Smooth muscle cell (in vitro differentiated cells): ENCODE data around the gene TRPM1. TPM values are rescaled to one million over a fixed set of nuclear protein-coding genes. Genes with fewer than 3 reads are reported as not detected.

Experiments
- DNase-seq: peaks from one replicate; lab custom pipeline; 2025; ENCODE audit not compliant: unreplicated experiment; lab: John Stamatoyannopoulos, UW
- H2AFZ ChIP-seq: fragments of 200-600 bp; sonication (generic); 2 replicates; pipeline ENCODE4 v1.6.0; 2016; ENCODE audit warnings: antibody characterized with exemption, low read depth, mild to moderate bottlenecking
- H3F3A ChIP-seq: fragments of 200-600 bp; sonication (generic); 2 replicates; pipeline ENCODE4 v1.6.0; 2017; ENCODE audit warnings: antibody characterized with exemption, low read depth
- H3K27ac ChIP-seq: fragments of 200-600 bp; sonication (generic); 2 replicates; pipeline ENCODE4 v1.5.1; 2016; ENCODE audit warnings: low read depth, mild to moderate bottlenecking
- H3K27me3 ChIP-seq: fragments of 200-600 bp; sonication (generic); 2 replicates; pipeline ENCODE4 v1.6.1; 2016; ENCODE audit warnings: low read depth, mild to moderate bottlenecking
- H3K36me3 ChIP-seq: fragments of 200-600 bp; sonication (generic); 2 replicates; pipeline ENCODE4 v1.5.1; 2016; ENCODE audit warnings: low read depth
- H3K4me1 ChIP-seq: fragments of 200-600 bp; sonication (generic); 2 replicates; pipeline ENCODE4 v1.5.1; 2016; ENCODE audit warnings: low read depth
- H3K4me2 ChIP-seq: fragments of 200-600 bp; sonication (generic); 2 replicates; pipeline ENCODE4 v1.6.0; 2016; ENCODE audit warnings: mild to moderate bottlenecking
- H3K4me3 ChIP-seq: fragments of 200-600 bp; sonication (generic); 2 replicates; pipeline ENCODE4 v1.5.1; 2016; ENCODE audit warnings: mild to moderate bottlenecking
- H3K79me2 ChIP-seq: fragments of 200-600 bp; sonication (generic); 2 replicates; pipeline ENCODE4 v1.6.0; 2016; ENCODE audit warnings: low read depth, mild to moderate bottlenecking
- H3K9ac ChIP-seq: fragments of 200-600 bp; sonication (generic); 2 replicates; pipeline ENCODE4 v1.6.0; 2016; ENCODE audit warnings: low read depth
- H3K9me3 ChIP-seq: fragments of 200-600 bp; sonication (generic); replicated peaks from 2 replicates; pipeline ENCODE4 v1.5.1; 2016; ENCODE audit warnings: low read depth
- H4K20me1 ChIP-seq: fragments of 200-600 bp; sonication (generic); 2 replicates; pipeline ENCODE4 v1.6.0; 2016; ENCODE audit warnings: low read depth
- WGBS: methylation state at CpG from one replicate; pipeline ENCODE4 v1.1.7; 2016; ENCODE audit warnings: low lambda C conversion rate; 5-methylcytosine and 5-hydroxymethylcytosine counted together
- polyA plus RNA-seq: library from polyadenylated mRNA; unstranded; fragments of >200 nt; fragmentation: Nextera tagmentation; extraction: Ambion mirVana; gene quantifications from 2 replicates; pipeline ENCODE4 v1.2.1, GENCODE V29; 2016
- total RNA-seq: library from RNA; depleted of rRNA; stranded (reverse); fragments of >200 nt; gene quantifications from 2 replicates; pipeline ENCODE4 v1.2.3, GENCODE V29; 2014
- TF ChIP-seq, protein P1 (sequence below): fragments of 200-600 bp; sonication (generic); IDR thresholded peaks from 2 replicates; pipeline ENCODE4 v1.5.1; 2017; ENCODE audit warnings: borderline replicate concordance, mild to moderate bottlenecking, antibody characterized with exemption; ENCODE audit not compliant: insufficient read depth, poor library complexity, severe bottlenecking

TRPM1 gene
- total and polyA plus RNA-seq, 2 experiments from 2014 or later, result not detected

- WGBS, result 89% methylated on average over 3 of the region's 3 CpGs
- no peaks in the 10 kb centered on the region for H3K36me3 ChIP-seq
- no peak overlapping the region for H2AFZ ChIP-seq
- H3K9me3 ChIP-seq, result no peaks in the 10 kb centered on the region
- no peak for DNase-seq
- no peak overlapping the region for H3K9ac ChIP-seq
- H3K4me3 ChIP-seq, result no peak overlapping the region
- H3K27ac ChIP-seq, result no peak overlapping the region
- H3K4me1 ChIP-seq, result peaks cover 15% of the 10 kb centered on the region
- H3F3A ChIP-seq, result no peaks in the 10 kb centered on the region
- no peaks in the 10 kb centered on the region for H3K27me3 ChIP-seq
- TF ChIP-seq, protein P1, sequence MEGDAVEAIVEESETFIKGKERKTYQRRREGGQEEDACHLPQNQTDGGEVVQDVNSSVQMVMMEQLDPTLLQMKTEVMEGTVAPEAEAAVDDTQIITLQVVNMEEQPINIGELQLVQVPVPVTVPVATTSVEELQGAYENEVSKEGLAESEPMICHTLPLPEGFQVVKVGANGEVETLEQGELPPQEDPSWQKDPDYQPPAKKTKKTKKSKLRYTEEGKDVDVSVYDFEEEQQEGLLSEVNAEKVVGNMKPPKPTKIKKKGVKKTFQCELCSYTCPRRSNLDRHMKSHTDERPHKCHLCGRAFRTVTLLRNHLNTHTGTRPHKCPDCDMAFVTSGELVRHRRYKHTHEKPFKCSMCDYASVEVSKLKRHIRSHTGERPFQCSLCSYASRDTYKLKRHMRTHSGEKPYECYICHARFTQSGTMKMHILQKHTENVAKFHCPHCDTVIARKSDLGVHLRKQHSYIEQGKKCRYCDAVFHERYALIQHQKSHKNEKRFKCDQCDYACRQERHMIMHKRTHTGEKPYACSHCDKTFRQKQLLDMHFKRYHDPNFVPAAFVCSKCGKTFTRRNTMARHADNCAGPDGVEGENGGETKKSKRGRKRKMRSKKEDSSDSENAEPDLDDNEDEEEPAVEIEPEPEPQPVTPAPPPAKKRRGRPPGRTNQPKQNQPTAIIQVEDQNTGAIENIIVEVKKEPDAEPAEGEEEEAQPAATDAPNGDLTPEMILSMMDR, result no peak
- no peaks in the 10 kb centered on the region for H4K20me1 ChIP-seq
- no peak overlapping the region for H3K4me2 ChIP-seq
- no peaks in the 10 kb centered on the region for H3K79me2 ChIP-seq
Observed at GRCh38 chr15:31019986-31020385, 81.5 kb downstream of the TRPM1 start.

- H3K27me3 ChIP-seq, result no peaks in the 10 kb centered on the region
- H3K9ac ChIP-seq, result no peak overlapping the region
- no peaks in the 10 kb centered on the region for H3K4me1 ChIP-seq
- TF ChIP-seq, protein P1, result no peak
- WGBS, result 83% methylated on average over 1 of the region's 1 CpG
- no peaks in the 10 kb centered on the region for H4K20me1 ChIP-seq
- H3F3A ChIP-seq, result no peaks in the 10 kb centered on the region
- no peak overlapping the region for H3K4me2 ChIP-seq
- no peaks in the 10 kb centered on the region for H3K79me2 ChIP-seq
- no peak overlapping the region for H3K4me3 ChIP-seq
- H3K36me3 ChIP-seq, result peaks cover 4% of the 10 kb centered on the region
- no peak overlapping the region for H3K27ac ChIP-seq
- H2AFZ ChIP-seq, result no peak overlapping the region
- H3K9me3 ChIP-seq, result peaks cover 3% of the 10 kb centered on the region
- DNase-seq, result no peak
Observed at GRCh38 chr15:31017311-31017710, 84.2 kb downstream of the TRPM1 start.

- TF ChIP-seq, protein P1, result no peak
- no peaks in the 10 kb centered on the region for H4K20me1 ChIP-seq
- H3K9ac ChIP-seq, result no peak overlapping the region
- H3F3A ChIP-seq, result no peaks in the 10 kb centered on the region
- no peak overlapping the region for H2AFZ ChIP-seq
- no peak for DNase-seq
- H3K27ac ChIP-seq, result no peak overlapping the region
- peaks cover 5% of the 10 kb centered on the region for H3K9me3 ChIP-seq
- no peaks in the 10 kb centered on the region for H3K4me1 ChIP-seq
- H3K79me2 ChIP-seq, result no peaks in the 10 kb centered on the region
- no peaks in the 10 kb centered on the region for H3K27me3 ChIP-seq
- peaks cover 4% of the 10 kb centered on the region for H3K36me3 ChIP-seq
- H3K4me2 ChIP-seq, result no peak overlapping the region
- no peak overlapping the region for H3K4me3 ChIP-seq
- WGBS, result 89% methylated on average over 3 of the region's 3 CpGs
Observed at GRCh38 chr15:31016446-31016915, 85.0 kb downstream of the TRPM1 start.

GRCh38 chr15:31014608-31014925 is 87.0 kb downstream of the TRPM1 start:
- H3K9ac ChIP-seq, result no peak overlapping the region
- no peak overlapping the region for H3K27ac ChIP-seq
- no peaks in the 10 kb centered on the region for H3K27me3 ChIP-seq
- 56% methylated on average over 2 of the region's 2 CpGs for whole genome bisulfite sequencing
- no peaks in the 10 kb centered on the region for H3K79me2 ChIP-seq
- peaks cover 4% of the 10 kb centered on the region for H3K36me3 ChIP-seq
- no peaks in the 10 kb centered on the region for H3F3A ChIP-seq
- DNase-seq, result no peak
- TF ChIP-seq, protein P1, result no peak
- no peak overlapping the region for H3K4me2 ChIP-seq
- no peak overlapping the region for H2AFZ ChIP-seq
- no peaks in the 10 kb centered on the region for H3K4me1 ChIP-seq
- H3K4me3 ChIP-seq, result no peak overlapping the region
- H3K9me3 ChIP-seq, result peaks cover 5% of the 10 kb centered on the region
- H4K20me1 ChIP-seq, result no peaks in the 10 kb centered on the region
